Non-pigmented ciliary epithelial cell (primary cell): ENCODE measurements around the gene DLG5.
A peak's percentile ranks its signal among the peaks of the same experiment; 100 is the strongest.

Experiments
- DNase-seq: peaks from one replicate; pipeline ENCODE4 v3.0.0-alpha.2; 2010; ENCODE audit warnings: low read depth

The DLG5 gene

GRCh38 chr10:77949167-77949566 lies 22.6 kb upstream of the DLG5 start:
- DNase-seq = no peak

GRCh38 chr10:77946084-77946483 lies 19.5 kb upstream of the DLG5 start:
- DNase-seq = no peak

GRCh38 chr10:77944519-77944918 lies 18.0 kb upstream of the DLG5 start:
- peak; percentile 76 for DNase-seq

DNA sequence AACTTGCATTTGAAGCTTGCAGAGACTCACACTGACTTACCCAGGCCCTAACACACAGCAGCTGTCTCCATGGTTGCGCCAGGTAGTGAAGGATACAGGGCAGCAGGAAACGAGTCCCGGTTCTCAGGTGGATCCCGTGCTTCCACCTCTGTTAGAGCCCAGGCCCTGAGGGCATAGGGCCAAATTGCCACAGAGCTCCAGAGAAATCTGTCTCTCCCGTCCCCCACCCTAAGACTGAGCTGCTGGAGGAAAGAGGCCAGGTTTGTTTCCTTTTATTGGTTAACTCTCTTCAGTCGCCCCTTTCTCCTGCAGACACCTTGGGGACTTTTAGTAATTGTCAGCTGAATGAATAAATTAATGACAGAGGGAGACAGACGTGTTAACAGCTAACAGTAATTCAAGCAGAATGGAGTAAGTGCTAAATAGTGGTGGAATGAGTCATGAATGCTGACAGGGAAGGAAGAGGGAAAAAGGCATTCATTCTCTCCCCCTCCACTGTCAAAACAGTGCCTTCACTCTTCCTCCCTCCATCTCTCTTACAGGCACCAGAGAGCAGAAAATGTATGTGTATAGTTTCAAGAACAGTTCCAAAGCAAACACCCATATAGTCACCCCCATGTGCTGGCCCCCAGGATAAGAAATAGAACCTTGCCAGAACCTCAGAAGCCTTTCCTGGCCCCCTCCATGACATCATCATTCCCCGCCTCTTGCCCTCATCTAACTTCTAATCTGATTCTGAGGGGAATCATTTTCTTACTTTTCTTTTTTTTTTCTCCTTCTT lies 16.8 kb upstream of the DLG5 start:
- no peak for DNase-seq

DNA sequence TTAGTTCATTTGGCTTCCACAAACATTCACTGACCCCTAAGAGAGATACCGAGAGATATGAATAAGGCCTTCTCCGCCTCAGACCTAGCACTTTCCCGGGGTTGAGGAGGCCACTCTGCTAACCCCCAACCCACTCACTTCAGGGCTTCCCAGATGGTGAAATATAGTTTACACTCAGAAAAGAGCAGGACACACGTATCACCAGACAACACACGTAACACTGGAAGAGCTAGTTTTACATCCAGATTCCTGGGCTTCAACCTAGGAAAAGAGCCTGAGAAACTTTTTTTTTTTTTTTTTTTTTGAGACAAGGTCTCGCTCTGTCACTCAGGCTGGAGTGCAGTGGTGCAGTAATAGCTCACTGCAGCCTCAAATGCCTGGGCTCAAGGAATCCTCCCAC lies 15.2 kb upstream of the DLG5 start:
- DNase-seq = no peak

GRCh38 chr10:77940627-77941026 lies 14.1 kb upstream of the DLG5 start:
- no peak for DNase-seq

DNA sequence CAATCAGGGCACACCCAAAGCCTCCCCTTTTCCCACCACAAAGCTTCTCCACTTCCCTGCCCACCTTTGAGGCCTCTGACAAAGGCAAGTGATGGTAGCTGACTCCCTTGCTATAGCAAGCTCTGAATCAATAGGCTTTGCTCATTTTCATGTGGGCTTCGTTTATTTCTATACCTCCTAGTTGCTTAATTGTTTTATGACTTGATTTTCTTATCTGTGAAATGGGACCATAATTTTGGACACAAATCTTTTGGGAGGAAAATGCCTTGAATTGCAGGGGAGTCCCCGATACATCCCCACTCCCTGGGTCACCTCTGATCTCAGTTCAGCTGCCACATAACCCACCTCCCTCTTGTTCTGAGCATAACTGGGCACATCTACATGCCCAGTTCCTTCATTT lies 13.7 kb upstream of the DLG5 start:
- DNase-seq = no peak

DNA sequence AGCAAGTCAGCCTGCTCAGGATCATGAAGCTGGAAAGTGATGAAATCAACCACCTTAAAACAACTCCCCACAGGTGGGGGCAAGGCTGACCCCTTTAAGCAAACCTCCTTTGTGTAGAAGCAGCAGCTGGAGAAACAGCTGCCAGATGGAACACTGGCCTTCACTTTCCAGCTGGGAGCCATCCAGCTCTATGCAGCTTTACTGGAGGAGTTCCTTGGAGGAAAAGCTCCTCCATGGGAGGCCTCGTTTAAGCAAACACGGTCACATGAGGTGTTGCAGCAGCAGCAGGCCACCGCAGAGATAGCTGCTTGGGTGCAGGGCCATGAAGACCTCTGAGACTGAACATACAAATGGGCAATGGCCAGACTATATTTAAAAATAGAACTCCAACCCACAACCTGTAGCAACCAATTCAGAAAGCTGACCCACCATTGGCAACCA lies 13.0 kb upstream of the DLG5 start:
- no peak for DNase-seq

- no peak for DNase-seq
Measured at GRCh38 chr10:77936697-77937567, 10.4 kb upstream of the DLG5 start.

DNA sequence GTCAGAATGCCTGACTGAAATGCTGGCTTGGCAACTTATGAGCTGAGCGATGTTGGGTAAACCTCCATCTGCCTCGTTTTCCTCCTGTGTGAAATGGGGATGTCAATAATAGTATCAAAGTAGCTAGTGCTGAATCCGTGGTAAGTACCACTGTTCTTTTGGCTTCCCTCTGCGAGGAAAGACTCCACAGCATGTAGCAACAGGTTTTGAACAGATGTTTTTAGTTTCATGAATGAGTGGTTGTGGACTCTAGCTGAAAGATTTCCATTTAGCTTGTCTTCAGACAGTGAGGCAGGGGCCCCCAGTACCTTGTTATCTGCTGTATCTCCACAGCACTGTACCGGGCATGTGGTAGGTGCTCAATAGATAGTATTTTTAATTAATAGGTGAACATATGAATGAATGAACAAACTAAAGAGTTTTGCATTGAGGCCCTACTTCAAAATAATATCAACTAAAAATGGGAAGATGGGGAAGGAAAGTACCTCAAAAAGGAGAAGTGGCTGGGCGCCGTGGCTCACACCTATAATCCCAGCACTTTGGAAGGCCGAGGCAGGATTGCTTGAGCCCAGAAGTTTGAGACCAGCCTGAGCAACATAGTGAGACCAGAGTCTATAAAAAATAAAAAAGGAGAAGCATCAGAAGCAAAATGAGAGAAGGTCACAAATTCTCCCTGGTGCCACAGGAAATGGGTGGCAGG lies 5.6 kb upstream of the DLG5 start:
- DNase-seq = no peak

GRCh38 chr10:77927402-77928246 lies 1.1 kb upstream of the DLG5 start:
- DNase-seq = no peak

DNA sequence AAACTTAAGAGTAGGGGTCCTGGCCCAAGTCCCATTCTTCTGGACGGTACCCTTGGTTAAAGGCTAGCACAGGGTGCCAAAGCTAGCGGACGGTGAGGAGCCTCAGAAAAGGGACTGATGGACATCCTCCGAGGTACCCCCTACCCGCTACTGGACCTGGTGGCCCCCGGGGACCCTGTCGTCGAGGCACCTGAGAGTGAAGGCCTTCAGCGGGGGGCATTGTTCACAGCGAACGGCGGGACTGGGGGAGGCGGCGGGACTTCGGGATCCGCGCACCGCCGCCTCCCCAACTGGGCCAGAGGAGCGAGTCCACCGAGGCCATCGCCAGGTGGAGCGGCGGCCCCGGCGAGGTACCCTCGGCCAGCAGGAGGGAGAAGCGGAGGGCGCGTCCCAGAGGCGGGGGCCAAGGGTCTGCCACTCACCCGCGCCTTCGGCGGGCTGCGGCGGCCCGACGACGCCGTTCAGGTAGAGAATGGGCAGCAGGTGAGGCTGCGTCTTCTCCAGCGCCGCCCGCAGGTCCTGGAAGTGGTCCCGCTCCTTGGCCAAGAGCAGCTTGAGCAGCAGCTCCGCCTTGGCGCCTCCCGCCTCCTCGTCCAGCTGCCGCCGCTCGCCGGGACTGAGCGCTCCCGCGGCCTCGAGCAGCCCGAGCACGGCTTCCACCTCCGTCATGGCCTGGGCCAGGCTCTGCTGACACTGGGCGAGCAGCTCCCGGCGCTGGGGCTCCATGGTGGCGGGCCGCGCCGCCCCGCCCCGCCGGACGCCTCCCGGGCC lies 575 bp downstream of the DLG5 start:
- DNase-seq = no peak

DNA sequence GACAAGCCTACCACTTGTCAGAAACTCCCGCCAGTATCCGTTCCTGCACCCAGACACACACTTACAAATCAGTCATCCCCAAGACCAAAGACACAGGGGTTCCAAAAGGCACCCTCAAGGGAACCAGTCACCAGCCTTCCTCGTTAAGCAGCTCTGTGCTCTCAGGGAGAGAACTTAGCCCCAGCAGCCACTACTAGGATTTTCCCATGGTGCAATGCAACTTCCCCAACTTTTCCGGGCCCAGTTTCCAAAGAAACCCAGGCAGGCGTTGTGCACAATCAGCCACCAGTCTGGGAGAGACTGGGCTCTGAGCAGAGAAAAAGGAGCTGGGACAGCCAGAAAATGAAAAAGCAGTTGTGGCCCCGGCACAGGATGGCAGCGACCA lies 1.2 kb downstream of the DLG5 start:
- DNase-seq = no peak

DNA sequence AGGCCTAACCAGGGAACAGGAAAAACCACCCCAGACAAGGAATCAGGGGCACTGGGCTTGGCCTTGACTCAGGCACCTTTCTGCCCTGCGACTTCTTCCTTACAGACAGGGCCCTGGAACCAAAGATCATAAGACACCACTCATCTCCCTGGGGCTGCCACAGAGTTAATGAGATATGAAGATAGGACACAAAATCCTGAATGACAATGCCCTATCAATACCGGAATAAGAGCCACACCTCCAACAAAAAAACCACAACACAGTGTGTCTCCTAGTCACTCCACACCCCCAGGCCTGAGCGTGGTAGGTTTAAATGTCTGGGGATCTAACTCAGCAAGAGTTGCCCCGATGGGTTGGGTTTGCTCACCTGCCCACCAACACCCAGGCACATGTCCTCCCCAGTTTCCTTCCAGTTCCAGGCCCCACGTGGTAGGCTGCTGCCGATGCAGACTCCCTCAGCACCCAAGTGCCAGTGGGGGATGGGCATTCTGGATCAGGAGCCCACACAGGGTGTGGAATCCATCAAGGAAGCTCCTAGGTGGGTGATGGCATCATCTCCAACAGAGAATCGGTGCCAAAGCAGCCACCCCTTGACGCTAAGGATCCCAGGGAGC lies 3.9 kb downstream of the DLG5 start:
- DNase-seq = no peak

- DNase-seq = no peak
Measured at GRCh38 chr10:77922055-77922454, 4.5 kb downstream of the DLG5 start.

- no peak for DNase-seq
Measured at GRCh38 chr10:77921395-77921794, 5.2 kb downstream of the DLG5 start.

DNA sequence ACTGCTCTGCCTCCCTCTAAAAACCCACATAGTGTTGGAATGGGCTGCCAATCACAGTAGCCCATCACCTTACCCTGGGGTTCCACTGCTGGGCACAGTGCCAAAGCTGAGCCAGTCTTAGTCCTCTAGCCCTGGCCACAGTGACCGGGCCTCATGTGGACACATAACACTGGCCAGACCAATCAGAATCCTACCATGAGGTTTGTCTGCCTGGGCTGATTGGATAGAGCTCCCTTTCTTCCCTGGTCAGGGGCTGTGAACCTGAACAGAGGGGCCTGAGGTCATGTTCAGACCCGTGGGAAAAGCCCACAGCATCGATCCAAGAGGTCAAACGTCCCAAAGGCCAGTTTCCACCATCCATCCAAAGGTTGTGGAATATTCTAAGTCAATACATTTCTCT lies 6.1 kb downstream of the DLG5 start:
- no peak for DNase-seq

- peak; percentile 37 for DNase-seq
Measured at GRCh38 chr10:77919713-77920108, 6.8 kb downstream of the DLG5 start.

DNA sequence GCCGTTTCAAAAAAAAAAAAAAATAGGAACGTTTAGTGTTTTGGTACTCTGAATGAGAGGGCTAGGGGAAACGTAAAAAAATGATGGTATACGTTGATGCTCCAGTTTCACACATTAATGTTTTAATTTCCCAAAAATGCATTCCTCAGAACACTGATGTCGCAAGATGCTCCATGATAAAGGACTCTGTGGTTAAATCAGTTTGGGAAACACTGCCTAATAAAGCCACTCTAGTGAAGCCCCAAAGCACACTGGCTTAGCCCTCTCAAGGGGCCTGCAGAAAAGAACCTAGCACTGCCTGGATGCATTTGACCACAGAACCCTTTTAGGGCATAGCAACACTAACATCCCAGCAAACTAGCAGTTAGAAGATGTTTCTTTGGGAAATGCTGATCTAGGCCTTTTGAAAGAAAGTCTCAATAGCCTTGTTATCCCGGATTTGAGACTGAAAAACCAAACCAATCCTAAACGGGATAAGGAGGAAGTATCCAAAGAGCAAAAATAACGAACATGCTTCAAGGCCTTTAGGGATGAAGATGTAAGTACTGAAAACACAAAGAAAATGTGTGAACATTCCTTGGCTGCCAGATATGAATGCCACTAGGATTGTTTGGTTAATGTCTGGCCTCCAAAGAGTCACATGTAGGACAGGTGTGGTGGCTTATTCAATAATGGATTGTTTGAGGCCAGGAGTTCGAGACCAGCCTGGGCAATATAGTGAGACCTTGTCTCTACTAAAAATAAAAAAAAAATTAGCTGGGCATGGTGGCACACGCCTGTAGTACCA lies 11.0 kb downstream of the DLG5 start:
- DNase-seq = no peak

DNA sequence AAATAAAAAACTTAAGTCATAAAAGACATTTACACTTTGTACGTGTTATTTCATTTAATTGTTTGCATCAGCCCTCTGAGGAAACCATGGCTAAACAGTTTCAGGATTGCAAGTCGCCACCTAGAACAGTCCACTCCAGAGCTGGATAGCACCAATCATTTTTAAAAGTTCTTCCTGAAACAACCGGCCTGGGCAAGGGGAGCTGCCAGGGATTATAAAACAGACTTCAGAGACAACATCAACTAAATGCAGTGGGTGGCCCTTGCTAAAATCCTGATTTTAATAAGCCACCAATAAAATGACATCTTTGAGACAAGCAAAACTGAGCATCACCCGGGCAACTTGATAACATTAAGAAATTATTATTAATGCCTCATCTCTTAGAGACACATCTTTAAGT lies 13.5 kb downstream of the DLG5 start:
- DNase-seq = no peak
